Epithelial cell of proximal tubule (primary cell): Measurements from ENCODE around the gene STUM. TPM values are rescaled to one million over a fixed set of nuclear protein-coding genes. Genes with fewer than 3 reads are reported as not detected.

ENCODE experiments used
- DNase-seq: peaks from one replicate; pipeline ENCODE4 v3.0.0-alpha.2; 2011; ENCODE audit warnings: low read depth
- H3K4me3 ChIP-seq: 2 replicates; pipeline ENCODE4 v1.5.1; 2011; ENCODE audit warnings: low read depth, mild to moderate bottlenecking, low read length
- total RNA-seq: library from RNA; depleted of rRNA; stranded (reverse); fragments of >200 nt; gene quantifications from 2 replicates; pipeline ENCODE4 v1.2.3, GENCODE V29; 2015
- TF ChIP-seq, protein P1 (sequence below): conservative IDR thresholded peaks from 2 replicates; pipeline ENCODE4 v1.5.1; 2012; ENCODE audit warnings: low read depth, mild to moderate bottlenecking, low read length

The STUM gene
- total RNA-seq, 1 donor from 2014 or later = under 0.01 TPM

DNA sequence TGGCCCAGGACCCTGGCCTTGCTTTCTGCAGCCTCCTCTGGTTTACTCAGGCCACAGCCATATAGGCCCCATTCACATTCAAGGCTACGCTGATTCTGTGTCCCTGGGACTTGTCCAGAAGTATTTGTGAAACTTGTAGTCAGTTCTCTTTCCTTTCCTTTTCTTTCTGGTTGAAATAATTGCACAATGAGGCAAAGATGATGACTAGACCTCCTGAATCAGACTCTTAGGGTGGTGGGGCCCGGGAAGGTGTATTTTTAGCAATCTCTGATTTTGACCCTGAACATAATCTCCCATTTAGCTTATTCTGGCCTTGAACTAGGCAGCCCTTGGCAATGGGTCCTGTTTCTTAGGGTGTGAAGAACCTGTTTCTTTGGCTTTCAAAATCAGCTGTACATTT lies 39.9 kb downstream of the STUM start:
- TF ChIP-seq, protein P1, sequence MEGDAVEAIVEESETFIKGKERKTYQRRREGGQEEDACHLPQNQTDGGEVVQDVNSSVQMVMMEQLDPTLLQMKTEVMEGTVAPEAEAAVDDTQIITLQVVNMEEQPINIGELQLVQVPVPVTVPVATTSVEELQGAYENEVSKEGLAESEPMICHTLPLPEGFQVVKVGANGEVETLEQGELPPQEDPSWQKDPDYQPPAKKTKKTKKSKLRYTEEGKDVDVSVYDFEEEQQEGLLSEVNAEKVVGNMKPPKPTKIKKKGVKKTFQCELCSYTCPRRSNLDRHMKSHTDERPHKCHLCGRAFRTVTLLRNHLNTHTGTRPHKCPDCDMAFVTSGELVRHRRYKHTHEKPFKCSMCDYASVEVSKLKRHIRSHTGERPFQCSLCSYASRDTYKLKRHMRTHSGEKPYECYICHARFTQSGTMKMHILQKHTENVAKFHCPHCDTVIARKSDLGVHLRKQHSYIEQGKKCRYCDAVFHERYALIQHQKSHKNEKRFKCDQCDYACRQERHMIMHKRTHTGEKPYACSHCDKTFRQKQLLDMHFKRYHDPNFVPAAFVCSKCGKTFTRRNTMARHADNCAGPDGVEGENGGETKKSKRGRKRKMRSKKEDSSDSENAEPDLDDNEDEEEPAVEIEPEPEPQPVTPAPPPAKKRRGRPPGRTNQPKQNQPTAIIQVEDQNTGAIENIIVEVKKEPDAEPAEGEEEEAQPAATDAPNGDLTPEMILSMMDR = no peak
- H3K4me3 ChIP-seq = no peak overlapping the region
- no peak for DNase-seq

DNA sequence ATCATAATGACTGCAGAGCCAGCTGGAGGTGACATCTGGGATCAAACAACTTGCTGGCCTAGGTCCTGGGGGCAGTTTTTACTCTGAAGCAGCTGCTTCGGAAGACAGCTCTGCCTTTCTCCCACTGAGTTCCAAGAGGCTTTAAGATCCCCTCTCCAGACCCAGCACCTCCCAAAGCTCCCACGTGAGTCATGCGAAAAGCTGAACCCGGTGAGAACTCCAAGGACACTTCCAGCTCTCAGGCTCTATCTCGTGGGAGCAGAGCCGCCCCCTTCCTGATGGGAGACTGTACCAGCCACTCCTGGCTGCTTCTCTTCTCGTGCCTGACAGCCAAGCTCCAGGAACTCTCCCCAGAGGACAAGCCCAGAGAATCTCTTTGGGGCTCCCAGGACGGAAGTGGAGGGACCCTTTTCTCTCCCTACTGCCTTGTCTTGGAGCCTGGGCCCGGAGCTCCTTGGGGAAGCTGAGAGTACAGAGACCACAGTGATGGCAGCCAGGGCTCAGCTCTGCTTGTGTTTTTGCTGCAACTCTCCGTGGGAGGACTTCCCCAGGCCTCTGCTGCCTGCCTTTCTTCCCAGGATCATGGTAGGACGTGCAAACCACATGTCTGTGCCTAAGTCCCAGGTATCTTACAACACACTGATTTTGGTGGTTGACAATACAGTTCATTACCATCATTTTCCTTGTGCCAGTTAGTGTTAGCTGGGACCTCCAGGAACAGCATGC lies 40.6 kb downstream of the STUM start:
- DNase-seq = no peak
- TF ChIP-seq, protein P1 = no peak
- H3K4me3 ChIP-seq = no peak overlapping the region

DNA sequence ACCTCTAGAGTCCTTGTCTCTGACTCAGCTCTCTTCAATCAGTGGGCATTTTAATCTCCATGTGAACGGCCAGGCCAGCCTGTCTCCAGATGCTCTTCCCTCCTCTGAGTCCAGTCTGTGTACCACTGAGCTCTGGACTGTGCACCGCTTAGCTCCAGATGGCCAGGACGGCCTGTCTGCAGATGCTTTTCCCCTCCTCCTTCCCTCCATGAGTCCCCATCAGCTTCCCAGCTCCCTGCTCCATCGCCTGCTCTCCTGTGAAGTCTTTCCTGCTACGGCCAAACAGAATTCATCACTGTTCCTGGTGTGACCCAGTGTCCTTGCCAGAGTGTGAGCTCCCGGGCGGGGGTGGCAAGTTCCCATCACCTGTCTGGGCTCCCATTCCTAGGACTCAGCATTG lies 42.0 kb downstream of the STUM start:
- DNase-seq = no peak
- H3K4me3 ChIP-seq = no peak overlapping the region
- TF ChIP-seq, protein P1 = no peak

DNA sequence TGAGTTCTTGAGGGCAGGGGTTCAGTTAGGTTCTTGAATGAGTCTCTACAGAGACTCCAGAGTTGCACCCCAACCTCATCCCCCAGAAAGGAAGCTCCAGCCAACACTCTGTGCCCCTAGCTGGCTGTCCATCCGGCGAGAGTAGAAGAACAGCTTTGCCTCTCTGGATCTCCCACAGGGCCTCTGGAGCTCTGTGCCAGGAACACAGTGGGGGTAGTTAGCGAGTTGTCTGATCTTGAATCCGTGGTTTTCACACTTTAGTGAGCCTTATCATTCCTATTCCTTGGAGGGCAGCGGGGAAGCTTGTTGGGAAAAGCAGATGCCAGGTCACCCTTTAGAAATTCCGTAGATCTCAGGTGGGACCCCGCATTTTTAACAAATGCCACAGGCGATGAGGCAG lies 45.0 kb downstream of the STUM start:
- TF ChIP-seq, protein P1 = no peak
- H3K4me3 ChIP-seq = no peak overlapping the region
- DNase-seq = no peak

DNA sequence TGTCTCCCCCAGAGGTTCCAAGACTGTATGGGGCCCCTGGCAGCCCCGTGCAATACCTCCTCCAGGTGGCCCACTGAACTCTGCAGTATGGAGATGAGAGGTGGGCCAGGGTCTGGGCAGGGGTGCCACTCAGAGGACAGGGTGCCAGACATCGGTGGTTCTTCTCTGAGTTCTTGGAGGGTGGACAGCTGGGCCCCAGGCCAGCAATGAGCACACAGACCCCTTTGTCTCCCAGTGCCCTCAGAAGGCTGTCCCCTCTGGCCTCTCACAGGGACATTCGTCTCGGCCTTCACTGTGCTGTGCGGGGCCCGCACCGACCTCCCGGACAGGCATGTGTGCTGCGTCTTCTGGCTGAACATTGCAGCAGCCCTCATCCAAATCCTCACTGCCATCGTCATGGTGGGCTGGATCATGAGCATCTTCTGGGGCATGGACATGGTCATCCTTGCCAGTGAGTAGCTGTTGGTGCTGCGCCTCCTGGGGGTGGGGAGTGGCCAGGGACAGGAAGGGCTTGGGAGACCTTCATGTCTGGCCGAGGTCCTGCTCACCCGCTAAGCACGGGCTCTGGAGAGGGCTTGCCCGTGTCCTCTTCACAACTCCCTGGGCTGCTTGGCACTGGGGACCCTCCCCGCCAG lies 48.1 kb downstream of the STUM start:
- DNase-seq = no peak

DNA sequence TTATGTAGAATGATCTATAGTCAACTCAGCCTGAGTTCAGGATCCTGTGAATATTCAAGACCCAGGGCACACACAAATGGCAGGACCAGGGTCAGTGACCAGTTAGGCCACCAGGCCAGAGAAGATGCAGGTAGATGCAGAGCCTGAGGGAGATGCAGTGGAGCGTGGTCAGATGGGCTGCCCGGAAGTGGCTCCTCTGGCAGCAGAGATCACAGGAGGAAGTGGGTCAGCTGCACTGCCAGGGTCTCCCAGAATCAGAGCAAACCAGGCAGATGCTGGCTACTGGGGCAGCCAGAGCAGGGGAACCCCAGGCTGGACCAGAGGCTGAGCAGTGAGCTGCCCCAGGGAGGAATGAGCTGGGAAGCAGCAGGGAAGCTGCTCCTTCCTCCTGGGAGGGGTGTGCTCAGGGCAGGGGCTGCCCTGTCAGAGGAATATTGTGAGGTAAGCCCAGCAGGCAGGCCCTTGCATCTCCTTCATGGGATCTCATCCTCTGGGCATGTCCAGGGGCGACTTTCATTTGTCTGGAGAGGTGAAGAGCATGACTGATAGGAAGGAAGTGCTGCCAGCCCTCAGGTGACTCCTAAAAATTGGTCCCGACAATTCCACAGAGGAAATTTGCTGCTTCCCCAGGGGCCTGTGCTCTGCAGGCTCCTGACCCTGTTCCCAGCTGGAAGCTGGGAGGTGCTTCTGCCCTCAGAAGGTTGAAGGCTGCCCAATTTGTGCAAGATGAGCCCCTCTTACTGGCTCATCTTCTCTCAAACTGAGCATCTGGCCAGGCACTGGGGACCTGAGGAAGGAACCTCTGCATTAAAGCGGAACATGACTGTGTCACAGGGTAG lies 49.3 kb downstream of the STUM start:
- DNase-seq = no peak
- TF ChIP-seq, protein P1 = no peak
- no peak overlapping the region for H3K4me3 ChIP-seq

More for the DNA sequence above, 48.1 kb downstream of the STUM start:
- TF ChIP-seq, protein P1 = no peak
- no peak overlapping the region for H3K4me3 ChIP-seq
